A673 (cell line): ENCODE measurements around the gene AMOTL1. TPM values are rescaled to one million over a fixed set of nuclear protein-coding genes. Genes with fewer than 3 reads are reported as not detected.

Experiments used
- BruUV-seq: library from RNA; stranded (reverse); fragments of 400-500 nt; replicated peaks from 2 replicates; lab custom pipeline; 2021; lab: Mats Ljungman, UMichigan
- CTCF ChIA-PET: fragments of 300-600 bp; sonication (Branson Sonifier 250); formaldehyde crosslinking; loops from one replicate; lab custom pipeline; 2022; ENCODE audit warnings: antibody characterized with exemption; lab: Charles Lee
- POLR2A ChIA-PET: fragments of 300-600 bp; sonication (Branson Sonifier 250); formaldehyde crosslinking; loops from one replicate; lab custom pipeline; 2022; ENCODE audit warnings: antibody characterized with exemption; ENCODE audit not compliant: low non-redundant PET; lab: Charles Lee
- DNase-seq: peaks from one replicate; pipeline ENCODE4 v3.0.0-alpha.2; 2015; ENCODE audit warnings: low spot score
- H3K27ac ChIP-seq: fragments of 200-600 bp; sonication (generic); 2 replicates; pipeline ENCODE4 v1.5.1; 2016; ENCODE audit warnings: mixed run types, low read depth, mild to moderate bottlenecking, mixed read lengths, antibody characterized with exemption, low read length; ENCODE audit not compliant: poor library complexity, severe bottlenecking
- H3K27me3 ChIP-seq: fragments of 200-600 bp; sonication (generic); replicated peaks from 2 replicates; pipeline ENCODE4 v1.6.1; 2017; ENCODE audit warnings: mixed run types, low read depth, mild to moderate bottlenecking, mixed read lengths, antibody characterized with exemption, low read length; ENCODE audit not compliant: insufficient read depth, poor library complexity
- H3K36me3 ChIP-seq: fragments of 200-600 bp; sonication (generic); 2 replicates; pipeline ENCODE4 v1.6.1; 2016; ENCODE audit warnings: mixed run types, mild to moderate bottlenecking, mixed read lengths, antibody characterized with exemption, low read length; ENCODE audit not compliant: insufficient read depth, poor library complexity, severe bottlenecking
- H3K4me1 ChIP-seq: fragments of 200-600 bp; sonication (generic); 2 replicates; pipeline ENCODE4 v1.6.1; 2017; ENCODE audit warnings: mixed run types, mild to moderate bottlenecking, mixed read lengths, antibody characterized with exemption, low read length; ENCODE audit not compliant: insufficient read depth, poor library complexity, severe bottlenecking
- H3K4me3 ChIP-seq: fragments of 200-600 bp; sonication (generic); 2 replicates; pipeline ENCODE4 v1.5.1; 2016; ENCODE audit warnings: low read depth, mixed run types, mild to moderate bottlenecking, mixed read lengths, low read length; ENCODE audit not compliant: poor library complexity, severe bottlenecking
- H3K9me3 ChIP-seq: fragments of 200-600 bp; sonication (generic); 2 replicates; pipeline ENCODE4 v1.6.1; 2016; ENCODE audit warnings: mixed run types, low read depth, mild to moderate bottlenecking, mixed read lengths, antibody characterized with exemption, low read length; ENCODE audit not compliant: poor library complexity, severe bottlenecking
- EZH2 ChIP-seq: fragments of 200-600 bp; sonication (generic); IDR thresholded peaks from 2 replicates; pipeline ENCODE4 v1.6.1; 2017; ENCODE audit warnings: borderline replicate concordance, low read depth, mild to moderate bottlenecking, mixed read lengths, antibody characterized with exemption, low read length; ENCODE audit not compliant: poor library complexity, severe bottlenecking
- intact Hi-C: fragments of 100-400 bp; cut with micrococcal nuclease; formaldehyde crosslinking; loops from one replicate; pipeline ENCODE4 v1.10.0; 2022; ENCODE audit not compliant: unreplicated experiment
- total RNA-seq: library from RNA; stranded (reverse); gene quantifications from 2 replicates; pipeline ENCODE4 v1.2.3, GENCODE V29; 2021
- TF ChIP-seq, protein P1 (sequence below): fragments of 300-800, 200-600 bp; sonication (generic); conservative IDR thresholded peaks from 2 replicates; pipeline ENCODE4 v1.5.1; 2017; ENCODE audit warnings: low read depth, mild to moderate bottlenecking, antibody characterized with exemption, low read length, moderate library complexity, mixed read lengths

Gene AMOTL1
- total RNA-seq, 1 experiment from 2014 or later, result 68.5 TPM

DNA sequence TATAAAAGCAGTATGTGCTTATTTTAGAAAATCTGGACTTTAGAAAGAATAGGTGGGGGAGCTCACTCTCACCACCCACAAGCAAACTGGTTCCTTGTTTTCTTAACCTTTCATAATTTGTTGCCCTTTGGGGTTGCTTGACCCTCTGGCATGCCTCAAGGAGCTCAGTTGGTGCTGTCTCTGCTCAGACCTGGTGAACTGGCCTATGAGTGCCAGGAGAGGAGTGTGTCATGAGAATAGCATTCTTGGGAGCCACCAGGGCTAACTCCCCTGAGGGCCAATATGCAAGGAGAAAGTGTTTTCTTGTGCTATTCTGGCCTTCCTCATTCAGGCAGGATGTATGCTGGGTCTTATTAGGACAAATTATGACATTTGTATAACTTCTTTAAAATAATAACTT lies 21.0 kb upstream of the AMOTL1 start:
- no peak overlapping the region for H3K4me3 ChIP-seq
- POLR2A ChIA-PET, result no interaction called here

DNA sequence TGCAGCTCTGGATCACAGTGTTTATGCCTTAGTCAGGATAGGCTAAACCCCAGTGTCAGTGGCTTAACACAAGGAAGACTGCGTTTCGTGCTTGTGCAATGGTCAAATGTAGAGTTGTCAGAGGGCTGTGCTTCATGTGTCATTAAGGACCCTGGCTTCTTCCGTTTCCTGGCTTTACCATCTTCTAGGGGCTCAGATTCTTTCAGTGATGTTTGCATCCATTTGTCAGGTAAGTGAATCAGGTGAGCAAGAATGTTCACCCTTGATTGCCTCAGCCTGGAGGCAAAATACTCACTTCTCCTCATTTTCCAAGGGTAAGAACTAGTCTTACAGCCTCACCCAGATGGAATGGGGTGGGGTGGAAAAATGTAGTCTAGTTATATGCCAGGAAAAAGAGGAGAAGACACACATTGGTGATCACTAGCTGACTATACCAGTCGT lies 20.5 kb upstream of the AMOTL1 start:
- Histone ChIP-seq H3K27ac (no peak overlapping the region), H3K36me3 (no peaks in the 10 kb centered on the region), H3K4me1 (peaks cover 8% of the 10 kb centered on the region), H3K27me3 (no peaks in the 10 kb centered on the region), H3K4me3 (no peak overlapping the region), H3K9me3 (no peaks in the 10 kb centered on the region)
- ChIA-PET POLR2A (no interaction called here), CTCF (interaction anchor here (0.6 kb wide), 1 partner anchor 12 kb away, joined by 4 read pairs; no protein-coding TSS in a partner anchor)
- no peak for DNase-seq
- TF ChIP-seq, protein P1, sequence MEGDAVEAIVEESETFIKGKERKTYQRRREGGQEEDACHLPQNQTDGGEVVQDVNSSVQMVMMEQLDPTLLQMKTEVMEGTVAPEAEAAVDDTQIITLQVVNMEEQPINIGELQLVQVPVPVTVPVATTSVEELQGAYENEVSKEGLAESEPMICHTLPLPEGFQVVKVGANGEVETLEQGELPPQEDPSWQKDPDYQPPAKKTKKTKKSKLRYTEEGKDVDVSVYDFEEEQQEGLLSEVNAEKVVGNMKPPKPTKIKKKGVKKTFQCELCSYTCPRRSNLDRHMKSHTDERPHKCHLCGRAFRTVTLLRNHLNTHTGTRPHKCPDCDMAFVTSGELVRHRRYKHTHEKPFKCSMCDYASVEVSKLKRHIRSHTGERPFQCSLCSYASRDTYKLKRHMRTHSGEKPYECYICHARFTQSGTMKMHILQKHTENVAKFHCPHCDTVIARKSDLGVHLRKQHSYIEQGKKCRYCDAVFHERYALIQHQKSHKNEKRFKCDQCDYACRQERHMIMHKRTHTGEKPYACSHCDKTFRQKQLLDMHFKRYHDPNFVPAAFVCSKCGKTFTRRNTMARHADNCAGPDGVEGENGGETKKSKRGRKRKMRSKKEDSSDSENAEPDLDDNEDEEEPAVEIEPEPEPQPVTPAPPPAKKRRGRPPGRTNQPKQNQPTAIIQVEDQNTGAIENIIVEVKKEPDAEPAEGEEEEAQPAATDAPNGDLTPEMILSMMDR, result no peak
- no peak for TF ChIP-seq EZH2
- intact Hi-C loops, result no loop called here
- no TSS peak for BruUV-seq

More for the DNA sequence above, 21.0 kb upstream of the AMOTL1 start:
- no TSS peak for BruUV-seq
- Histone ChIP-seq H3K27ac (no peak overlapping the region), H3K4me1 (peaks cover 8% of the 10 kb centered on the region), H3K36me3 (no peaks in the 10 kb centered on the region), H3K27me3 (no peaks in the 10 kb centered on the region), H3K9me3 (no peaks in the 10 kb centered on the region)
- intact Hi-C loops, result no loop called here
- DNase-seq, result no peak
- CTCF ChIA-PET, result interaction anchor here (0.6 kb wide), 1 partner anchor 12 kb away, joined by 4 read pairs; no protein-coding TSS in a partner anchor
- TF ChIP-seq, protein P1, result no peak
- no peak for TF ChIP-seq EZH2

DNA sequence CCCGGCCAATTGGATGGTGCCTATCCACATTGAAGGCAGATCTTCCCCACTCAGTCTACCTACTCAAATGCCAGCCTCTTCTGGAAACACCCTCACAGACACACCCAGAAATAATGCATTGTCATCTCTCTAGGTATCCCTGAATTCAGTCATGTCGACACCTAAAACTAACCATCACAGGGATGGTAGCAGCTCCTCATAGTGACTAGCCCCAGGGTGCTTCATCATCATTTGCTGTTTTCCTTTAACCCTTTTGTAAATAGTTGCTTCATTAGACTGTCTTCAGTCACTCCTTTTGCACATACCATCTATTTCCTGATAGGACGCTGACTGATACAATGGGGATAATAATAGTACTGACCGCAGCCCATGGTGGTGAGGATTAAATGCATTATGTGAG lies 18.8 kb upstream of the AMOTL1 start:
- no TSS peak for BruUV-seq
- Histone ChIP-seq H3K4me1 (peaks cover 8% of the 10 kb centered on the region), H3K27ac (no peak overlapping the region), H3K9me3 (no peaks in the 10 kb centered on the region), H3K4me3 (no peak overlapping the region), H3K36me3 (no peaks in the 10 kb centered on the region), H3K27me3 (no peaks in the 10 kb centered on the region)
- ChIA-PET POLR2A (no interaction called here), CTCF (no interaction called here)
- intact Hi-C loops, result no loop called here
- DNase-seq, result no peak
- no peak for TF ChIP-seq EZH2
- TF ChIP-seq, protein P1, result no peak
